Measurements from ENCODE around the gene ST6GALNAC4.

DNA sequence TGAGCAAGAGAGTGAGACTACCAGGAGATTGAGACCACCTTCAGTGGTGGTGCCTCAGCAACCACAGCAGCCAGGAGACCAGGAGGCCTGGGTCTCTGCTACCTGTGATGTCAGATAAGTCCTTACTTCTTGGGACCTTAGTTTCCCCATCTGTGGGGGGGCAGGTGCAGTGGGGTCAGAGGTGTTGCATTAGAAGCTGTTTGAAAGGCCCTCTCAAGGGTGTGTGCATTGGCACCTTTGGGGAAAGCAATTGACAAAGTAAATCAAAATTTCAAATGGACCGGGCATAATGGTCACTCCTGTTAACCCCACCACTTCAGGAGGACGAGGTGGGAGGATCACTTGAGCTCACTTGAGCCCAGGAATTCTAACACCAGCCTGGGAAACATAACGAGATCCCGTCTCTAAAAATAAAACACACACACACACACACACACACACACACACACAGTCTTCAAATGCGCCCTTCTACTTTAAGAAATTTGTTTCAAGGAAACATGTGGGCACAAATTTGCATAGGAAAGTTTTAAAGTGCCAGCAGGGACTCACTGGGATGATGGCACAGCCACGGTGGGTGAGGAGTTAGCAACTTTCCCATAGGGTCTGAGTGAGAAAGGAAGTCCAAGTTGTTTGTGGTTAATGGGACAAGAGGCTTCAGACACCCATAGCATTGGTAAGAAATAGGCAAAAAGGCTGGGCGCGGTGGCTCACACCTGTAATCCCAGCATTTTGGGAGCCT is 38.0 kb downstream of the ST6GALNAC4 start:
- TF ChIP-seq EZH2 (IDR thresholded peaks at IDR 0.05) (no peak), POLR2AphosphoS5 (IDR thresholded peaks at IDR 0.05; ENCODE audit: borderline replicate concordance, low read depth, low read length) (no peak), FOXP2 (optimal IDR thresholded peaks at IDR 0.05; ENCODE audit: control extremely low read depth, extremely low read length, insufficient read depth) (no peak)

All from SK-N-MC (cell line).